ENCODE data around the gene DROSHA. TPM values are rescaled to one million over a fixed set of nuclear protein-coding genes. Genes with fewer than 3 reads are reported as not detected.

Gene DROSHA
- total RNA-seq, 1 experiment from 2014 or later, result 106 TPM

- H2BK12ac ChIP-seq (ENCODE audit: insufficient read length, low read depth, low read length), result no peak overlapping the region
- H4K5ac ChIP-seq (ENCODE audit: insufficient read length, low read depth, low read length), result no peak overlapping the region
- H3K14ac ChIP-seq (ENCODE audit: insufficient read depth, low read length), result no peak overlapping the region
- Mint-ChIP-seq H3K27me3 (ENCODE audit: low read depth) (no peaks in the 10 kb centered on the region; the same call in 1 of the 2 replicates), H3K9me3 (no peaks in the 10 kb centered on the region), H3K4me1 (no peaks in the 10 kb centered on the region), H3K27ac (no peak overlapping the region), H3K4me3 (no peak overlapping the region), H3K36me3 (ENCODE audit: insufficient read depth in 1 of 3, low read depth in 3 of 3) (no peaks in the 10 kb centered on the region)
- H2BK15ac ChIP-seq (ENCODE audit: low read depth, low read length), result no peak overlapping the region
- no peak overlapping the region for H3K4me2 ChIP-seq (ENCODE audit: insufficient read depth, insufficient read length, low read length)
- no peaks in the 10 kb centered on the region for H3K79me1 ChIP-seq (ENCODE audit: insufficient read depth, low read depth, low read length, poor library complexity, severe bottlenecking)
- H4K8ac ChIP-seq (replicated peaks; ENCODE audit: insufficient read length, low read depth, low read length), result no peak overlapping the region
- no peak overlapping the region for H2BK20ac ChIP-seq (ENCODE audit: low read depth, low read length, poor library complexity, severe bottlenecking)
- no peak for DNase-seq
- TF ChIP-seq, protein P1, sequence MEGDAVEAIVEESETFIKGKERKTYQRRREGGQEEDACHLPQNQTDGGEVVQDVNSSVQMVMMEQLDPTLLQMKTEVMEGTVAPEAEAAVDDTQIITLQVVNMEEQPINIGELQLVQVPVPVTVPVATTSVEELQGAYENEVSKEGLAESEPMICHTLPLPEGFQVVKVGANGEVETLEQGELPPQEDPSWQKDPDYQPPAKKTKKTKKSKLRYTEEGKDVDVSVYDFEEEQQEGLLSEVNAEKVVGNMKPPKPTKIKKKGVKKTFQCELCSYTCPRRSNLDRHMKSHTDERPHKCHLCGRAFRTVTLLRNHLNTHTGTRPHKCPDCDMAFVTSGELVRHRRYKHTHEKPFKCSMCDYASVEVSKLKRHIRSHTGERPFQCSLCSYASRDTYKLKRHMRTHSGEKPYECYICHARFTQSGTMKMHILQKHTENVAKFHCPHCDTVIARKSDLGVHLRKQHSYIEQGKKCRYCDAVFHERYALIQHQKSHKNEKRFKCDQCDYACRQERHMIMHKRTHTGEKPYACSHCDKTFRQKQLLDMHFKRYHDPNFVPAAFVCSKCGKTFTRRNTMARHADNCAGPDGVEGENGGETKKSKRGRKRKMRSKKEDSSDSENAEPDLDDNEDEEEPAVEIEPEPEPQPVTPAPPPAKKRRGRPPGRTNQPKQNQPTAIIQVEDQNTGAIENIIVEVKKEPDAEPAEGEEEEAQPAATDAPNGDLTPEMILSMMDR (conservative IDR thresholded peaks at IDR 0.05), result no peak
- H3K79me2 ChIP-seq (ENCODE audit: insufficient read depth, low read length), result no peaks in the 10 kb centered on the region
- WGBS (ENCODE audit: extremely low coverage, insufficient read length, low lambda C conversion rate), result no CpG with 5 or more reads among the region's 10 CpGs
- H3K27me3 ChIP-seq (ENCODE audit: insufficient read depth, low read length), result no peaks in the 10 kb centered on the region
- no peak overlapping the region for H3K23ac ChIP-seq (ENCODE audit: insufficient read length, low read depth, low read length)
- H3K4me1 ChIP-seq (ENCODE audit: insufficient read depth, low read length), result no peaks in the 10 kb centered on the region
- H4K20me1 ChIP-seq (ENCODE audit: control insufficient read depth, insufficient read depth, insufficient read length), result no peaks in the 10 kb centered on the region
- H3K23me2 ChIP-seq (ENCODE audit: insufficient read length, low read depth, low read length, poor library complexity, severe bottlenecking), result no peaks in the 10 kb centered on the region
- no peak overlapping the region for H3K9ac ChIP-seq (ENCODE audit: extremely low read depth, insufficient read length, low read length)
- no peak overlapping the region for H2BK5ac ChIP-seq (ENCODE audit: insufficient read length, low read length)
- H3K4ac ChIP-seq (ENCODE audit: low read depth, low read length), result no peak overlapping the region
- no peak overlapping the region for H3K56ac ChIP-seq (ENCODE audit: insufficient read length, low read depth, low read length)
- no peak overlapping the region for H2BK120ac ChIP-seq (ENCODE audit: low read depth, low read length, poor library complexity, severe bottlenecking)
- H4K91ac ChIP-seq (ENCODE audit: insufficient read length, low read depth, low read length), result no peak overlapping the region
- no peak overlapping the region for H3K27ac ChIP-seq (ENCODE audit: insufficient read length, low read depth, low read length)
- H2AFZ ChIP-seq (ENCODE audit: low read length), result no peak overlapping the region
- no peaks in the 10 kb centered on the region for H3K9me3 ChIP-seq (ENCODE audit: control insufficient read depth, low read depth, low read length)
- H3K18ac ChIP-seq (ENCODE audit: insufficient read length, low read depth, low read length), result no peak overlapping the region
- H3T11ph ChIP-seq (ENCODE audit: low read length), result no peak overlapping the region
- H2AK5ac ChIP-seq (ENCODE audit: insufficient read length, low read length), result no peak overlapping the region
Observed at GRCh38 chr5:31573494-31574142, 41.7 kb upstream of the DROSHA start.

Measured in H9 (cell line).